Keratinocyte (primary cell): ENCODE results near the gene PLCD1. TPM values are rescaled to one million over a fixed set of nuclear protein-coding genes. Genes with fewer than 3 reads are reported as not detected.
A peak's percentile ranks its signal among the peaks of the same experiment; 100 is the strongest.

ENCODE experiments used
- DNase-seq: peaks from one replicate; pipeline ENCODE4 v3.0.0-alpha.2; 2011; ENCODE audit warnings: low read depth, missing footprints, low spot score
- FAIRE-seq: peaks from 2 replicates; lab custom pipeline; 2011; peaks lifted over from hg19 to GRCh38; lab: Jason Lieb, UNC
- H2AFZ ChIP-seq: 2 replicates; pipeline ENCODE4 v1.6.0; 2012; ENCODE audit warnings: low read length, control low read depth, inconsistent platforms; ENCODE audit not compliant: control insufficient read depth
- H3K27ac ChIP-seq: 2 replicates; pipeline ENCODE4 v1.5.1; 2011; ENCODE audit warnings: low read length; ENCODE audit not compliant: control insufficient read depth, insufficient read depth
- H3K27me3 ChIP-seq: 3 replicates; pipeline ENCODE4 v1.6.0; 2011; ENCODE audit warnings: low read length; ENCODE audit not compliant: control insufficient read depth, insufficient read depth; ENCODE audit errors: extremely low read depth
- H3K36me3 ChIP-seq, 2 experiments: 2 replicates in 1 of 2; 3 replicates in 1 of 2; pipeline ENCODE4 v1.5.1; 2011; ENCODE audit warnings: low read length in 2 of 2, mild to moderate bottlenecking in 1 of 2; ENCODE audit not compliant: control insufficient read depth in 2 of 2, insufficient read depth in 2 of 2; ENCODE audit errors: extremely low read depth in 1 of 2
- H3K4me1 ChIP-seq: 3 replicates; pipeline ENCODE4 v1.5.1; 2011; ENCODE audit warnings: low read length; ENCODE audit not compliant: control insufficient read depth, insufficient read depth; ENCODE audit errors: extremely low read depth
- H3K4me2 ChIP-seq: 3 replicates; pipeline ENCODE4 v1.6.0; 2011; ENCODE audit warnings: low read depth, low read length; ENCODE audit not compliant: control insufficient read depth, insufficient read depth; ENCODE audit errors: extremely low read depth
- H3K4me3 ChIP-seq, 3 experiments: fragments of 200-600 bp in 1 of 3; sonication (generic) in 1 of 3; 2 replicates in 2 of 3; 3 replicates in 1 of 3; pipeline ENCODE4 v1.5.1; 2011 to 2016; ENCODE audit warnings: low read length in 3 of 3, mild to moderate bottlenecking in 3 of 3, control low read depth in 2 of 3, inconsistent platforms in 1 of 3, low read depth in 1 of 3, mixed read lengths in 1 of 3, mixed run types in 1 of 3, moderate library complexity in 1 of 3; ENCODE audit not compliant: control insufficient read depth in 2 of 3, insufficient read depth in 2 of 3; ENCODE audit errors: extremely low read depth in 1 of 3
- H3K79me2 ChIP-seq: 2 replicates; pipeline ENCODE4 v1.6.0; 2012; ENCODE audit warnings: low read length; ENCODE audit not compliant: control insufficient read depth, insufficient read depth
- H3K9ac ChIP-seq: 3 replicates; pipeline ENCODE4 v1.6.0; 2011; ENCODE audit warnings: low read length; ENCODE audit not compliant: control insufficient read depth, insufficient read depth; ENCODE audit errors: extremely low read depth
- H3K9me1 ChIP-seq: 3 replicates; pipeline ENCODE4 v1.6.0; 2011; ENCODE audit warnings: low read length; ENCODE audit not compliant: control insufficient read depth, insufficient read depth; ENCODE audit errors: extremely low read depth
- H3K9me3 ChIP-seq: 2 replicates; pipeline ENCODE4 v1.5.1; 2012; ENCODE audit warnings: low read depth, low read length; ENCODE audit not compliant: control insufficient read depth
- H4K20me1 ChIP-seq: 3 replicates; pipeline ENCODE4 v1.6.0; 2011; ENCODE audit warnings: low read length; ENCODE audit not compliant: control insufficient read depth, insufficient read depth; ENCODE audit errors: extremely low read depth
- EZH2 ChIP-seq: IDR thresholded peaks from one replicate; pipeline ENCODE4 v1.6.1; 2012; ENCODE audit warnings: inconsistent platforms, mild to moderate bottlenecking, low read length, moderate library complexity
- dilution Hi-C: fragments of 300-500 bp; cut with MboI; formaldehyde crosslinking; loops from one replicate; pipeline ENCODE4 v1.7.0; 2020; ENCODE audit warnings: low sequenced_read_pairs; ENCODE audit not compliant: extremely low pct_ligation_motif_present
- polyA plus RNA-seq, 5 experiments: library from polyadenylated mRNA; depleted of rRNA in 3 of 5; stranded (reverse) in 3 of 5; stranded (forward) in 1 of 5; unstranded in 1 of 5; fragments of >200 nt; gene quantifications; 1 replicate in 1 of 5; 2 replicates in 3 of 5; 3 replicates in 1 of 5; pipeline versions ENCODE4 v1.2.1 to v1.2.3, GENCODE V29; 2011 to 2012; ENCODE audit warnings: missing spikeins in 2 of 5, low read depth in 1 of 5, low replicate concordance in 1 of 5
- TF ChIP-seq, protein P1 (sequence below), 3 experiments: IDR thresholded peaks in 1 of 3; conservative IDR thresholded peaks in 1 of 3; optimal IDR thresholded peaks in 1 of 3; 2 replicates in 2 of 3; 3 replicates in 1 of 3; pipeline versions ENCODE3 to v1.5.1; 2011; ENCODE audit warnings: low read length in 3 of 3, mild to moderate bottlenecking in 3 of 3, moderate library complexity in 2 of 3, control low read depth in 1 of 3, inconsistent platforms in 1 of 3; ENCODE audit not compliant: insufficient read depth in 2 of 3; ENCODE audit errors: extremely low read depth in 1 of 3

Gene PLCD1
- polyA plus RNA-seq, 1 donor (not counting 4 experiments of a cell fraction or from before 2014, with no cell fraction given): 26.0 TPM

GRCh38 chr3:37999836-38000235 is 29.6 kb downstream of the PLCD1 start:
- H4K20me1 ChIP-seq: no peaks in the 10 kb centered on the region
- no peak overlapping the region for H3K4me2 ChIP-seq
- no peaks in the 10 kb centered on the region for H3K79me2 ChIP-seq
- no peak overlapping the region for H3K4me3 ChIP-seq
- no peaks in the 10 kb centered on the region for H3K9me1 ChIP-seq
- FAIRE-seq: no peak
- TF ChIP-seq, protein P1, sequence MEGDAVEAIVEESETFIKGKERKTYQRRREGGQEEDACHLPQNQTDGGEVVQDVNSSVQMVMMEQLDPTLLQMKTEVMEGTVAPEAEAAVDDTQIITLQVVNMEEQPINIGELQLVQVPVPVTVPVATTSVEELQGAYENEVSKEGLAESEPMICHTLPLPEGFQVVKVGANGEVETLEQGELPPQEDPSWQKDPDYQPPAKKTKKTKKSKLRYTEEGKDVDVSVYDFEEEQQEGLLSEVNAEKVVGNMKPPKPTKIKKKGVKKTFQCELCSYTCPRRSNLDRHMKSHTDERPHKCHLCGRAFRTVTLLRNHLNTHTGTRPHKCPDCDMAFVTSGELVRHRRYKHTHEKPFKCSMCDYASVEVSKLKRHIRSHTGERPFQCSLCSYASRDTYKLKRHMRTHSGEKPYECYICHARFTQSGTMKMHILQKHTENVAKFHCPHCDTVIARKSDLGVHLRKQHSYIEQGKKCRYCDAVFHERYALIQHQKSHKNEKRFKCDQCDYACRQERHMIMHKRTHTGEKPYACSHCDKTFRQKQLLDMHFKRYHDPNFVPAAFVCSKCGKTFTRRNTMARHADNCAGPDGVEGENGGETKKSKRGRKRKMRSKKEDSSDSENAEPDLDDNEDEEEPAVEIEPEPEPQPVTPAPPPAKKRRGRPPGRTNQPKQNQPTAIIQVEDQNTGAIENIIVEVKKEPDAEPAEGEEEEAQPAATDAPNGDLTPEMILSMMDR (optimal IDR thresholded peaks at IDR 0.05 in 1 of 3, IDR thresholded peaks at IDR 0.05 in 1 of 3, conservative IDR thresholded peaks at IDR 0.05 in 1 of 3; ENCODE audit: extremely low read depth in 1 of 3, insufficient read depth in 2 of 3, low read length in 3 of 3): no peak
- no peak for TF ChIP-seq EZH2
- peaks cover 3 to 6% of the 10 kb centered on the region in 2 experiments for H3K36me3 ChIP-seq
- peaks cover 7% of the 10 kb centered on the region for H3K4me1 ChIP-seq
- no peaks in the 10 kb centered on the region for H3K9me3 ChIP-seq
- DNase-seq: no peak
- dilution Hi-C loops: no loop called here
- no peak overlapping the region for H3K9ac ChIP-seq
- no peak overlapping the region for H2AFZ ChIP-seq
- H3K27ac ChIP-seq: no peak overlapping the region
- no peaks in the 10 kb centered on the region for H3K27me3 ChIP-seq

GRCh38 chr3:37997791-37998370 is 31.6 kb downstream of the PLCD1 start:
- Histone ChIP-seq H3K79me2 (no peaks in the 10 kb centered on the region), H3K9me3 (no peaks in the 10 kb centered on the region), H3K4me3 (no peak overlapping the region), H3K27me3 (no peaks in the 10 kb centered on the region), H3K9ac (peak overlapping the region; percentile 79), H3K4me2 (no peak overlapping the region), H4K20me1 (no peaks in the 10 kb centered on the region), H2AFZ (peak overlapping the region; percentile 95), H3K9me1 (no peaks in the 10 kb centered on the region), H3K27ac (no peak overlapping the region), H3K4me1 (peaks cover 20% of the 10 kb centered on the region), H3K36me3 (peaks cover 3 to 6% of the 10 kb centered on the region in 2 experiments)
- dilution Hi-C loops: no loop called here
- FAIRE-seq (no peak), DNase-seq (no peak)
- TF ChIP-seq EZH2: no peak
- TF ChIP-seq, protein P1 (optimal IDR thresholded peaks at IDR 0.05 in 1 of 3, IDR thresholded peaks at IDR 0.05 in 1 of 3, conservative IDR thresholded peaks at IDR 0.05 in 1 of 3; ENCODE audit: extremely low read depth in 1 of 3, insufficient read depth in 2 of 3, low read length in 3 of 3): no peak
